Measurements from ENCODE around the gene RPTOR. TPM values are rescaled to one million over a fixed set of nuclear protein-coding genes. Genes with fewer than 3 reads are reported as not detected.

RPTOR gene
- total RNA-seq, 1 experiment from 2014 or later = 58.0 TPM

- in situ Hi-C loops (cut with HindIII; ENCODE audit: low pct_unique_long_range_greater_than_20kb, low sequenced_read_pairs) = no loop called here
These were observed 225.4 kb downstream of the RPTOR start for GRCh38 chr17:80769936-80770625.

GRCh38 chr17:80770881-80771611 lies 226.4 kb downstream of the RPTOR start:
- DNase-seq (ENCODE audit: low read depth, low spot score) (no peak), ATAC-seq (no peak)
- Histone ChIP-seq H3K4me1 (ENCODE audit: control insufficient read depth, insufficient read depth, low read length) (no peaks in the 10 kb centered on the region), H3K27me3 (ENCODE audit: control insufficient read depth, insufficient read depth, low read length) (no peaks in the 10 kb centered on the region), H3K9me3 (ENCODE audit: control insufficient read depth, insufficient read depth, low read depth, low read length) (no peaks in the 10 kb centered on the region), H3K4me3 (ENCODE audit: low read depth in 2 of 2, low read length in 2 of 2) (no peak overlapping the region), H3K27ac (ENCODE audit: low read length) (no peak overlapping the region), H3K36me3 (ENCODE audit: control insufficient read depth, insufficient read depth, low read length) (no peaks in the 10 kb centered on the region)
- ChIA-PET POLR2A (no interaction called here), CTCF (no interaction called here)
- in situ Hi-C loops (cut with HindIII; ENCODE audit: low pct_unique_long_range_greater_than_20kb, low sequenced_read_pairs) = no loop called here
- no TSS peak for BruUV-seq (replicated peaks)
- intact Hi-C loops (cut with micrococcal nuclease; ENCODE audit: unreplicated experiment) = no loop called here
- no peak for TF ChIP-seq TCF7L2 (IDR thresholded peaks at IDR 0.05; ENCODE audit: low read depth, low read length)
- TF ChIP-seq POLR2AphosphoS5 (IDR thresholded peaks at IDR 0.05; ENCODE audit: low read depth, low read length) = no peak
- no peak for TF ChIP-seq SIN3A (IDR thresholded peaks at IDR 0.05; ENCODE audit: borderline replicate concordance, insufficient read depth, low read depth, low read length)
- no peak for TF ChIP-seq REST (IDR thresholded peaks at IDR 0.05; ENCODE audit: insufficient read depth in 1 of 2, low read depth in 2 of 2, low read length in 1 of 2)

More at GRCh38 chr17:80769936-80770625, 225.4 kb downstream of the RPTOR start:
- TF ChIP-seq SIN3A (IDR thresholded peaks at IDR 0.05; ENCODE audit: borderline replicate concordance, insufficient read depth, low read depth, low read length) = no peak
- no peak for TF ChIP-seq TCF7L2 (IDR thresholded peaks at IDR 0.05; ENCODE audit: low read depth, low read length)
- no peak for TF ChIP-seq REST (IDR thresholded peaks at IDR 0.05; ENCODE audit: insufficient read depth in 1 of 2, low read depth in 2 of 2, low read length in 1 of 2)
- no peak for TF ChIP-seq CTCF (IDR thresholded peaks at IDR 0.05)
- TF ChIP-seq POLR2AphosphoS5 (IDR thresholded peaks at IDR 0.05; ENCODE audit: low read depth, low read length) = no peak
- POLR2A ChIA-PET = no interaction called here
- no peaks in the 10 kb centered on the region for H3K36me3 ChIP-seq (ENCODE audit: control insufficient read depth, insufficient read depth, low read length)
- H3K9me3 ChIP-seq (ENCODE audit: control insufficient read depth, insufficient read depth, low read depth, low read length) = no peaks in the 10 kb centered on the region
- BruUV-seq (replicated peaks) = no TSS peak
- H3K4me3 ChIP-seq (ENCODE audit: low read depth in 2 of 2, low read length in 2 of 2) = no peak overlapping the region
- CTCF ChIA-PET = no interaction called here
- no peaks in the 10 kb centered on the region for H3K27me3 ChIP-seq (ENCODE audit: control insufficient read depth, insufficient read depth, low read length)
- DNase-seq (ENCODE audit: low read depth, low spot score) = no peak
- H3K4me1 ChIP-seq (ENCODE audit: control insufficient read depth, insufficient read depth, low read length) = no peaks in the 10 kb centered on the region
- H3K27ac ChIP-seq (ENCODE audit: low read length) = no peak overlapping the region
- ATAC-seq = no peak
- intact Hi-C loops (cut with micrococcal nuclease; ENCODE audit: unreplicated experiment) = no loop called here
